NCI-H2171 (cell line): ENCODE data around the gene ARCN1.

Source experiments
- DNase-seq: peaks from one replicate; lab custom pipeline; 2025; lab: John Stamatoyannopoulos, UW

The ARCN1 gene

GRCh38 chr11:118639899-118640298 lies 67.7 kb downstream of the ARCN1 start:
- DNase-seq: no peak

DNA sequence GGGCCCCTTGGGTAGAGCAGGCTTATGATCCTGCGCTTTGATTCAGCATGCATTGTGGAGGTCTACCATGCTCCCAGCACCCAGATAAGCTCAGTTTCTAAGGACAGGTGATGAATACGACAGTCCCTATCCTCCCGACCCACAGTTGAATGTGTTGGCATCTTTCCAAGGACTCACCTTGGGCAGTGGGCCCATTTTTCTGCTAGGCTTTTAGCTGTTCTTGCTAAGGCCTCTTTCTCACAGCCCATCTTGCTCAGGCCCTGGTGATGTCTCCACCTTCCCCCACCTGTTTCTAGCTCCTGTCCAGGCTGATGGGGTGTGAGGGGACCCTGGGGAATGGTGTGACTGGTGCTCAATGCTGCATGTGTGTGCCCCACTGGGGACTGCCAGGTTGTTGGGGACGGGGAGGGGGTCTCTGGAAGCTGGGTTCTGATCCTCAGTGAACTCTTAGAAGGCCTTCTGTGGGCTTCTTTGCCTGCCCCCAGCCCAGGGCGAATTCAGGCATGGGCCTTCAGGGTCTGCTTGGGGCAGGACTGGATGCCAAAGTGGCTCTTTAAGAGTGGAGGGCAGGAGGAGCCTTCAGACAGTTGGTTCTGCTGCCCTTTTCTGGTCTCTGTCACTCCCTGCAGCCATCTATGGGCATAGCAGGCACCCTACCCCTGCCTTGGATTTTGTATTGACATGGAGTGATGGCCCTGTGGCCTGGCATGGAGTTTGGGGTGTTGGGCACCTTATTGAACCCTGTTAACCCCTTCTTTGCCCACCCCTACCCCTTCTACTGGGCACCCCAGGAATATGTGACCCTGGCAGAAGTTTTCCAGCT lies 68.3 kb downstream of the ARCN1 start:
- no peak for DNase-seq

- peak; percentile 11 for DNase-seq
Observed at GRCh38 chr11:118641397-118642019, 69.3 kb downstream of the ARCN1 start.

DNA sequence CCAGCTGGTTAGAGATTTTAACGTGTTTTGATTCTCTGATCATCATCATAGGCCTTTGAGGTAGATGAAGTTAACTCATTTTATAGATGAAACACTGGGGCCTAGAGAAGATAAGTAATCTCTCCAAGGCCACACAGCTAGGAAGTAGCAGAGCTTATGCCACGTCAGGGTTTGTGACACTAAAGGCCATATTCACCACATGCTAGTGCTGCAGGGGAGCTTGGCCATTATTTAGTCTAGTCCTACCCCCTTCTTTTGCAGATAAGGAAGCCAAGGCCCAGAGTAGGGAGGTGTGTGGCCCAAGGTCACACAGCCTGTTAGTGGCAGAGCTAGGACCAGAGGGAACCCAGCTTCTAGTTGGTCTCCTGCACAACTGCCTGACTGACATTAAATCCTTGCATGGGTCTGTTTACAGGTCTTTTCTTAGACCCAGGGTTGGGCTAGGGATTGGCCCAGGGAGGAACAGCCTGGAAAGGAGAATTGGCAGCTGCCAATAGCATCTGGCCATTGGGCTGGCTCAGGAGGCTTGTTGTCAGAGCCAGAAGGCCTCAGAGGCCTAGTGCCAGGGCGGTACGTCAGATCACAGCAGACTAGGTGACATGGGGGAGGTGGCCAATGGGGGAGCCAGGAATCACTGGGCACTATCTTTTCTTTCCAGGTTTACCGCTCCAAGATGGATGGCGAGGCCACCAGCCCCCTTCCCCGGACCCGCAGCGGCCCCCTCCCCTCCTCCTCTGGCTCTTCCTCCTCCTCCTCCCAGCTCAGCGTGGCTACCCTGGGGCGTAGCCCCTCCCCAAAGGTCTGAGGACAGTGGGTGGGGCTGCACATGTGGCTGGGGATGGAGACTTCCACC lies 71.2 kb downstream of the ARCN1 start:
- DNase-seq: no peak

- no peak for DNase-seq
Observed at GRCh38 chr11:118643995-118644345, 71.8 kb downstream of the ARCN1 start.

DNA sequence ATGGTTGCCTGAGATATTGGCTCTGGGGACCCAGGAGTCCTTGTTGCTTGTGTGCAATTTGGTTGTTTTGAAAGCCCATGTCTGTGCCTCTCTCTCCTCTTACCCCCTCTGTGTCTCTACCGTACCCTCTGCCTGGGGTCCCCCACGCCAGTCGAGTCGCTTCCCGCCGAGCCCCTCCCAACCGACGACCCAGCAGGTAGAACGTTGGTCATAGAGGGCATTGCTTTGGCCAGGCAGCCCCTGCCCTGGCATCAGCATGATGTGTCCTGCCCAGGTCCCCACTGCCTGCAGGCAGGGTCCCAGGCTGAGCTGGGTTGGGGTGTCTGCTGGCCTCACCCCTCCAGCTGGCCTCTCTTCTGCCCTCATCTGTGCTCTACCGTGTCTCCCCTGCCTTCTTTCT lies 72.3 kb downstream of the ARCN1 start:
- DNase-seq: no peak

GRCh38 chr11:118645066-118645715 lies 73.0 kb downstream of the ARCN1 start:
- no peak for DNase-seq

DNA sequence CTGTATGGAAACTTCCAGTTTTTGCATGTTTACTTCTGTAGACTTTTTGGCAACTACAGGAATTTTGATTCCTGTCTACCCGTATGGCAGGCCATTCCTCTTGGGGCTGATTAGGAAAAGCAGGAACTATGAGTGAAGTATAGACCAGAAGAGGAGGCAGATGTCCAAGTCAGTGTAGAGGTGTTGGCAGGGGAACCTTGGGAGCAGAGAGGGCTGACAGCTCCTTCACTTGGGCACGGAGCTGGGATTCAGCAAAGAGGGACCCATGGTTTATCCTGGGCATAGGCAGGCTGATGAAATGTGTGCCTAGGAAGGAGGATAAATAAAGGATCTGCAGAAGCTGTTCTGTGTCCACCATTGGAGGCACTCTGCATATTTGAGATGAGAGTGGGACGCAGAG lies 74.2 kb downstream of the ARCN1 start:
- DNase-seq: no peak

DNA sequence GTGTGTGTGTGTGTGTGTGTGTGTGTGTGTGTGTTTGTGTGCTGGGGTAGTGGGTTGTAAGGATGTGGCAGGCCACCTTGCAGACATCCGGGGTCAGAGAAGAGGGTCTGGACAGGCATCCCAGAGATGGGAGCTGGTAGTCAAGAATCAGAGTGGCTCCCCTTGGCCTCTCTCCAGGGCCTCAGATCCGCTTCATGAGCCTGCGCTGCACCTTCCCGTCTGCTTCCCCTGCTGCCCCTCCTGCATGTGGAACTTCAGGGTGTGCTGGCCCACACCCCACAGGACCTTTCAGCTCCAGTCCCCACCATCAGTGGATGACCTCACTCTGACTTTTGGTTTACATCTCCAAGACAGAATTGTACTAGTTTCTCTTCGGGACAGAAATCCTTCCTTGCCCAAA lies 76.1 kb downstream of the ARCN1 start:
- DNase-seq: no peak

GRCh38 chr11:118649941-118650340 lies 77.7 kb downstream of the ARCN1 start:
- DNase-seq: no peak

GRCh38 chr11:118650366-118650765 lies 78.2 kb downstream of the ARCN1 start:
- no peak for DNase-seq

DNA sequence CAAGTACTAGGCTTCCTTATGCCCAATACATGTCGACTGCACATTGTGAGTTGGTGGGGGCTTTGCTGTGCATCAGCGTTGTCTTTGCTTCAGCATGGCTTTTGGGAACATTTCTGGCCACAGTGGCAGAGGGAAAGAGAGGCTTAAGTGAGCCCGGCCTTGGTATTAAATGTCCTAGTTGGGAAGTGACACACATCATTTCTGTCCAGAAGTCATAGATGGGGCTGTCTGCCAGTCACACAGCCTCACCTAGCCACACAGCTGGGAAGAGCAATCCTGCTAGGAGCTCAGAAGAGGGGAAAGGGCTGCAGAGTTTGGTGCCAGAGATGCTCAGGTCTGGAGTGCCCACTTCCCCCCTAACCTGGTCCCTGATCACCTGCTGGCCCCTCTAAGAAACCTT lies 79.6 kb downstream of the ARCN1 start:
- DNase-seq: no peak
